ENCODE measurements around the gene KCNK4.
A peak's percentile ranks its signal among the peaks of the same experiment; 100 is the strongest.

DNA sequence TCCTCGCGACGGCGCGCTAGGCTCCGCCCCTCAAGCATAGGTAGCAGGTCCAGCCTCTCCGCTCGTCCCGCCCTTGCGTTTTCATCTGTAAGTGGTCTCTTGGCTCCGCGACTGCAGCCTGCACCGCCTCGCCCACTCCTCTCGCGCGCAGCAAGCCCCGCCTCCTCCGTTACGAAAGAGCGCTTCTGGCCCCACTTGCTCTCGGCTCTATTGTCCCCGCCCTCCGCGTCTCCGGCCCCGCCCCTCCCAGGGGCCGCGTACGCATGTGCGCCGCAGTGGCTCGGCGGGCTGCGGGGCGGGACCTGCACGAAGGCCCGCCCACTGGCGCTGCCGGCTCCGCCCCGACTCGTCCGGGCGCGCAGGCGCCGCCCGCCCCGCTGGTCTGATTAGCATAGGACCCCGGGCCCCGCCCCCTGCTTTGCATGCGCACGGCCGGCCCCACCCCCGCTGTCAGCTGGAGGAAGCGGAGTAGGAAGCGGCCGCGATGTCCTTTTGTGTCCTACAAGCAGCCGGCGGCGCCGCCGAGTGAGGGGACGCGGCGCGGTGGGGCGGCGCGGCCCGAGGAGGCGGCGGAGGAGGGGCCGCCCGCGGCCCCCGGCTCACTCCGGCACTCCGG lies 14.1 kb downstream of the KCNK4 start, which contains the start of gene ESRRA:
- TF ChIP-seq TAF1 (IDR thresholded peaks at IDR 0.05; ENCODE audit: low read depth) (peak; percentile 17), RAD21 (conservative IDR thresholded peaks at IDR 0.05) (no peak)
- TF ChIP-seq, protein P1, sequence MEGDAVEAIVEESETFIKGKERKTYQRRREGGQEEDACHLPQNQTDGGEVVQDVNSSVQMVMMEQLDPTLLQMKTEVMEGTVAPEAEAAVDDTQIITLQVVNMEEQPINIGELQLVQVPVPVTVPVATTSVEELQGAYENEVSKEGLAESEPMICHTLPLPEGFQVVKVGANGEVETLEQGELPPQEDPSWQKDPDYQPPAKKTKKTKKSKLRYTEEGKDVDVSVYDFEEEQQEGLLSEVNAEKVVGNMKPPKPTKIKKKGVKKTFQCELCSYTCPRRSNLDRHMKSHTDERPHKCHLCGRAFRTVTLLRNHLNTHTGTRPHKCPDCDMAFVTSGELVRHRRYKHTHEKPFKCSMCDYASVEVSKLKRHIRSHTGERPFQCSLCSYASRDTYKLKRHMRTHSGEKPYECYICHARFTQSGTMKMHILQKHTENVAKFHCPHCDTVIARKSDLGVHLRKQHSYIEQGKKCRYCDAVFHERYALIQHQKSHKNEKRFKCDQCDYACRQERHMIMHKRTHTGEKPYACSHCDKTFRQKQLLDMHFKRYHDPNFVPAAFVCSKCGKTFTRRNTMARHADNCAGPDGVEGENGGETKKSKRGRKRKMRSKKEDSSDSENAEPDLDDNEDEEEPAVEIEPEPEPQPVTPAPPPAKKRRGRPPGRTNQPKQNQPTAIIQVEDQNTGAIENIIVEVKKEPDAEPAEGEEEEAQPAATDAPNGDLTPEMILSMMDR (IDR thresholded peaks at IDR 0.05; ENCODE audit: poor library complexity, severe bottlenecking) = no peak

Data from neural cell (in vitro differentiated cells).